Muscle layer of colon (tissue), 2 donors: ENCODE data around the gene STAMBP.

Experiments used
- H3K27ac ChIP-seq: one replicate; pipeline ENCODE4 v1.7.0; 2013; ENCODE audit warnings: low read depth, mild to moderate bottlenecking, low read length, moderate library complexity
- H3K27me3 ChIP-seq, 2 donors: one replicate each; pipeline ENCODE4 v1.7.0; 2013; ENCODE audit warnings: low read length in 2 of 2, mild to moderate bottlenecking in 2 of 2; ENCODE audit not compliant: insufficient read depth in 2 of 2, control insufficient read depth in 1 of 2
- H3K36me3 ChIP-seq: one replicate; pipeline ENCODE4 v1.7.0; 2013; ENCODE audit warnings: mild to moderate bottlenecking, low read length; ENCODE audit not compliant: insufficient read depth
- H3K4me1 ChIP-seq: one replicate; pipeline ENCODE4 v1.7.0; 2013; ENCODE audit warnings: mild to moderate bottlenecking, low read length; ENCODE audit not compliant: insufficient read depth
- H3K4me3 ChIP-seq, 2 donors: one replicate each; pipeline ENCODE4 v1.7.0; 2013; ENCODE audit warnings: low read length in 2 of 2, low read depth in 1 of 2, mild to moderate bottlenecking in 1 of 2, moderate library complexity in 1 of 2
- H3K9ac ChIP-seq: one replicate; pipeline ENCODE4 v1.7.0; 2013; ENCODE audit warnings: low read length
- H3K9me3 ChIP-seq: one replicate; pipeline ENCODE4 v1.7.0; 2013; ENCODE audit warnings: mild to moderate bottlenecking, low read length
- donor health status: abdominal sarcoma.
- donor health status: Adenocarcinoma of cecum.

STAMBP gene

GRCh38 chr2:73891276-73891901 is 62.6 kb downstream of the STAMBP start:
- Histone ChIP-seq H3K36me3 (peaks cover 32% of the 10 kb centered on the region), H3K9ac (peak overlapping the region; percentile 55), H3K4me3 (peak overlapping the region in 1 of 2 donors; percentile 12), H3K9me3 (no peaks in the 10 kb centered on the region), H3K4me1 (peaks cover 36% of the 10 kb centered on the region), H3K27me3 (no peaks in the 10 kb centered on the region), H3K27ac (peak overlapping the region; percentile 84)

- peak within 1 kb of the TSS; percentile 99 for H3K27ac ChIP-seq
- H3K4me3 ChIP-seq, result peak within 1 kb of the TSS; percentile 47 to 83
- no peaks in the 10 kb centered on the region for H3K27me3 ChIP-seq
- no peaks in the 10 kb centered on the region for H3K9me3 ChIP-seq
- peak within 1 kb of the TSS; percentile 99 for H3K9ac ChIP-seq
- H3K36me3 ChIP-seq, result peaks cover 46% of the 10 kb centered on the region
- H3K4me1 ChIP-seq, result peaks cover 32% of the 10 kb centered on the region
Measured at GRCh38 chr2:73892631-73893329, 64.0 kb downstream of the STAMBP start, which contains the start of gene ACTG2. Gene ACTG2 (plus strand): TSS chr2:73893008. CDS start chr2:73901312, 8,304 bp downstream.

GRCh38 chr2:73893764-73894474 is 65.2 kb downstream of the STAMBP start:
- H3K4me1 ChIP-seq, result peaks cover 24% of the 10 kb centered on the region
- H3K9me3 ChIP-seq, result no peaks in the 10 kb centered on the region
- H3K36me3 ChIP-seq, result peaks cover 52% of the 10 kb centered on the region
- peak overlapping the region; percentile 99 for H3K27ac ChIP-seq
- peak overlapping the region; percentile 47 to 83 for H3K4me3 ChIP-seq
- no peaks in the 10 kb centered on the region for H3K27me3 ChIP-seq
- peak overlapping the region; percentile 99 for H3K9ac ChIP-seq

GRCh38 chr2:73894475-73894850 is 65.7 kb downstream of the STAMBP start:
- Histone ChIP-seq H3K27ac (peak overlapping the region; percentile 99), H3K9me3 (no peaks in the 10 kb centered on the region), H3K36me3 (peaks cover 53% of the 10 kb centered on the region), H3K9ac (peak overlapping the region; percentile 99), H3K4me3 (peak overlapping the region; percentile 47 to 83), H3K27me3 (no peaks in the 10 kb centered on the region), H3K4me1 (peaks cover 24% of the 10 kb centered on the region)

- H3K4me3 ChIP-seq, result peak overlapping the region; percentile 47 to 83
Measured at GRCh38 chr2:73894877-73895276, 66.1 kb downstream of the STAMBP start.

GRCh38 chr2:73895473-73895872 is 66.7 kb downstream of the STAMBP start:
- Histone ChIP-seq H3K4me1 (peaks cover 25% of the 10 kb centered on the region), H3K27ac (peak overlapping the region; percentile 99), H3K27me3 (no peaks in the 10 kb centered on the region), H3K4me3 (peak overlapping the region; percentile 47 to 83), H3K9me3 (no peaks in the 10 kb centered on the region), H3K36me3 (peaks cover 63% of the 10 kb centered on the region), H3K9ac (peak overlapping the region; percentile 99)

More at GRCh38 chr2:73894877-73895276, 66.1 kb downstream of the STAMBP start:
- Histone ChIP-seq H3K36me3 (peaks cover 57% of the 10 kb centered on the region), H3K27ac (peak overlapping the region; percentile 99), H3K9ac (peak overlapping the region; percentile 99), H3K27me3 (no peaks in the 10 kb centered on the region), H3K4me1 (peaks cover 24% of the 10 kb centered on the region), H3K9me3 (no peaks in the 10 kb centered on the region)

DNA sequence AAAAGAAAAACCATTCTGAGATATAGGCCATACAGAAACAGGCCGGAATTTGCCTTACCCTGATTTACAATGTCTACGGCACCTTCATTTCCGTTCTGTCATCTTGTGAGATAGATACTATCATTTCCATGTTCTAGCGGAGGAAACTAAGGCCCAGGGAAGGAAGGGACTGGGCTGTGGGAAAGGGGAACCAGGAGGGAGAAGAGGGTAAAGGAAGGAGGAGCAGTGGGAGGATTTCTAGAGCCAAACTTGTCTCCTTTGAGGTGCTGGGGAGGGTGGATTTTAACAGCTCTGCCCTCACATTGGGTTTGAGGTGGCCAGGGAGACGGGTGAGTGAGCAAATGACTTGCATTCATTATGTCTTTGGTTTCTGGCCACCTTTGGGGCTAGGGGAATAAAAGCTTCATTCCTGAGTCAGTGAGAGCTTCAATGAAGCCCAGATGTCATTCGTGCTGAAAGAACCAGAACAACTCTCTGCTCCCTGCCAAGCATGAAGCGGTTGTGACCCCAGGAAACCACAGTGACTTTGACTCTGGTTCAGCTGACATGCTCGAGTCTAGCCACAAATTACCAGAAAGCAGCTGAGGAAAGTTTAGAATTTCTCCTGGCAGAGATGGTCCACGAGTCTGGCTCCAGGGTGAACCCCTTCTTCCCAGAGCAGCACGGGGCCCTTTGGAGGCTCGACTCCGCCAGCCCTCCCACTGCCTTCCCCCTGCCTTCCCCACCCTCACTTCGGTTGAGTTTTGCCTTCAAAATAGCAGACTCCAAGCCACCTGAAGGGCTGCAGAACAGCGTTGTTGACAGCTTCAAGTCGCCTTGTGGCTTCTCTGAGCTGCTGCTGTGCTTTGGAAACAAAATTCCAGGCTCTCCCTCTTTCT is 67.8 kb downstream of the STAMBP start:
- H3K9ac ChIP-seq, result peak overlapping the region; percentile 99

DNA sequence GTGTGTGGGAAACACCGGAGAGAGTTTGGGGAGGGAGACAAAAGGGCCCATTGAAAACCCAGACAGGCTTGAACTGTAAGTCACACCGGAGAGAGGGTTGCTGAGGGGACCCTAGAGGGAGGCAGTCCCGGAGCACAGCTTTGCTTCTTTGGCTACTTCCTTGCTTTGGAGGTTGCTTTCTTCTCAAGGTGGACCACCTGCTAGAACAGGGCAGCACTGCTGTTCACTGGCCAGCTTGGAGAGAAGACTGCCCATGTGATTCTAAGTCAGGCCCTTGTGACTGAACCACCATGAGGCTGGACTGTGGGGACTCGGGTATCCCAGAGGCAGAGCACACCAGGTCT is 68.5 kb downstream of the STAMBP start:
- H3K36me3 ChIP-seq, result peaks cover 81% of the 10 kb centered on the region
- H3K9me3 ChIP-seq, result no peaks in the 10 kb centered on the region
- peak overlapping the region; percentile 99 for H3K27ac ChIP-seq
- H3K27me3 ChIP-seq, result no peaks in the 10 kb centered on the region
- peaks cover 25% of the 10 kb centered on the region for H3K4me1 ChIP-seq
- peak overlapping the region; percentile 99 for H3K9ac ChIP-seq
- H3K4me3 ChIP-seq, result peak overlapping the region; percentile 47 to 83

More for the DNA sequence above, 67.8 kb downstream of the STAMBP start:
- Histone ChIP-seq H3K4me1 (peaks cover 25% of the 10 kb centered on the region), H3K9me3 (no peaks in the 10 kb centered on the region), H3K36me3 (peaks cover 74% of the 10 kb centered on the region), H3K4me3 (peak overlapping the region; percentile 47 to 83), H3K27ac (peak overlapping the region; percentile 99), H3K27me3 (no peaks in the 10 kb centered on the region)

- Histone ChIP-seq H3K4me1 (peaks cover 30% of the 10 kb centered on the region), H3K4me3 (peak overlapping the region; percentile 47 to 83), H3K36me3 (peaks cover 88% of the 10 kb centered on the region), H3K27ac (peak overlapping the region; percentile 99), H3K9me3 (no peaks in the 10 kb centered on the region), H3K27me3 (no peaks in the 10 kb centered on the region), H3K9ac (peak overlapping the region; percentile 99)
Measured at GRCh38 chr2:73897934-73898333, 69.2 kb downstream of the STAMBP start.

GRCh38 chr2:73899801-73900336 is 71.1 kb downstream of the STAMBP start:
- H3K9ac ChIP-seq, result peak overlapping the region; percentile 81
- no peaks in the 10 kb centered on the region for H3K27me3 ChIP-seq
- peak overlapping the region; percentile 99 for H3K27ac ChIP-seq
- peaks cover 34% of the 10 kb centered on the region for H3K4me1 ChIP-seq
- H3K36me3 ChIP-seq, result peaks cover 81% of the 10 kb centered on the region
- H3K9me3 ChIP-seq, result no peaks in the 10 kb centered on the region
- H3K4me3 ChIP-seq, result peak overlapping the region; percentile 50 to 51
